GM20000 (cell line): Measurements from ENCODE around the gene MOSPD3.

Experiments used
- DNase-seq: peaks from one replicate; pipeline ENCODE4 v3.0.0; 2012; ENCODE audit warnings: low spot score
- TF ChIP-seq, protein P1 (sequence below): IDR thresholded peaks from 2 replicates; pipeline ENCODE4 v1.5.1; 2012; ENCODE audit warnings: mild to moderate bottlenecking, control low read depth; ENCODE audit errors: extremely low read depth, missing control alignments

The MOSPD3 gene

DNA sequence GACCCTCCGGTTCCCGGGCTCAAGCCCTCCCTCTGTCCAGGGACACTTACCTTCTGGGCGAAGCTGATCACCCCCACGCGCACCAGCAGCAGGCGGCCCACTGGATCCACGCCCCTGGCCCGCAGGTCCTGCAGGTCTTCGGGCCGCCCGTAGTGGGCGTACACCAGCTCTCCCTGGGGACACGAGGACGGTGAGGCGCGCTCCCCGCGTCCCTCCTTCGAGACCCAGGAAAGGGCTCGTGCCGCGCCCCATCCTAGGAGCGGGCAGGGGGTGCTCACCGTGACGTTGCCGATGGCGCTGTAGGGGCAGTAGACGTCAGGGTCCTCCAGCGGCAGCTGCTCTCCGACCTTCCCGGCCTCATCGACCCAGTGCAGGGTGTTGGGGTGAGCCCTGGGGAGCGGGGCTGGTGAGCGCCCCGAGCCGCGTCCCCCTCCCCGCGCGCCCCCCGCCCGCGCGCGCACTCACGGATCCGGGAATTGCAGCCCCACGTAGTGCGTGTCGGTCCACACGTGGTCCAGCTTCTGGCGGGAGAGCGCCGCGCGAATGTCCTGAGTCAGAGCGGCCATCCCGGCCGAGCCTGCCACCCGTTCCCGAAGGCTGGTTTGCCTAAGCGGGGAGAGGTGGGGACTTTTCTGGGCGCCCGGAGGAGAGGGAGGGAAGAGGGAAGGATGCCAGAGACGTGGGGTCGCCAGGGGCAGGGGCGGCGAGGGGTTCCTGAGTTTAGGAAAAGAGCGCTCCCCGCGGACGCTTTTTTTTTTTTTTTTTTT, 20.8 kb downstream of the MOSPD3 start:
- TF ChIP-seq, protein P1, sequence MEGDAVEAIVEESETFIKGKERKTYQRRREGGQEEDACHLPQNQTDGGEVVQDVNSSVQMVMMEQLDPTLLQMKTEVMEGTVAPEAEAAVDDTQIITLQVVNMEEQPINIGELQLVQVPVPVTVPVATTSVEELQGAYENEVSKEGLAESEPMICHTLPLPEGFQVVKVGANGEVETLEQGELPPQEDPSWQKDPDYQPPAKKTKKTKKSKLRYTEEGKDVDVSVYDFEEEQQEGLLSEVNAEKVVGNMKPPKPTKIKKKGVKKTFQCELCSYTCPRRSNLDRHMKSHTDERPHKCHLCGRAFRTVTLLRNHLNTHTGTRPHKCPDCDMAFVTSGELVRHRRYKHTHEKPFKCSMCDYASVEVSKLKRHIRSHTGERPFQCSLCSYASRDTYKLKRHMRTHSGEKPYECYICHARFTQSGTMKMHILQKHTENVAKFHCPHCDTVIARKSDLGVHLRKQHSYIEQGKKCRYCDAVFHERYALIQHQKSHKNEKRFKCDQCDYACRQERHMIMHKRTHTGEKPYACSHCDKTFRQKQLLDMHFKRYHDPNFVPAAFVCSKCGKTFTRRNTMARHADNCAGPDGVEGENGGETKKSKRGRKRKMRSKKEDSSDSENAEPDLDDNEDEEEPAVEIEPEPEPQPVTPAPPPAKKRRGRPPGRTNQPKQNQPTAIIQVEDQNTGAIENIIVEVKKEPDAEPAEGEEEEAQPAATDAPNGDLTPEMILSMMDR = peak; percentile 54

DNA sequence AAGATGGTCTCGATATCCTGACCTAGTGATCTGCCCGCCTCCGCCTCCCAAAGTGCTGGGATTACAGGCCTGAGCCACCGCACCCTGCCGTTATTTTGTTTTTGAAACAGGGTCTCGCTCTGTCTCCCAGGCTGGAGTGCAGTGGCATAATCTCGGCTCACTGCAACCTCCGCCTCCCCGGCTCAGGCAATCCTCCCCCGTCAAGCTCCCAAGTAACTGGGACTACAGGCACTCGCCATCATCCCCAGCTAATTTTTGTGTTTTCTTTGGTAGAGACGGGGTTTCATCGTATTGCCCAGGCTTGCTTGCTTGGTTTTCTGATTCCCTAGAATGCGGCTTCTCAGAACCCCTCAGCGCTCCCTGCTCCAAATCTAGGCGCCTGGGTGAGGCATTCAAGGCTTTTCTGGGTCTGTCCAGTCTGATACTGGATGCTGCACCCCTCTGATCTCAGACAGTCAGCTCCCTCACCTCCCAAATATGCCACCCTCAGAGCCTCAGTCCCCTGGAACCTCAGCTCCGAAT, 27.7 kb downstream of the MOSPD3 start:
- no peak for DNase-seq
- TF ChIP-seq, protein P1 = no peak

More for the DNA sequence above, 20.8 kb downstream of the MOSPD3 start:
- DNase-seq = peak; percentile 88

DNA sequence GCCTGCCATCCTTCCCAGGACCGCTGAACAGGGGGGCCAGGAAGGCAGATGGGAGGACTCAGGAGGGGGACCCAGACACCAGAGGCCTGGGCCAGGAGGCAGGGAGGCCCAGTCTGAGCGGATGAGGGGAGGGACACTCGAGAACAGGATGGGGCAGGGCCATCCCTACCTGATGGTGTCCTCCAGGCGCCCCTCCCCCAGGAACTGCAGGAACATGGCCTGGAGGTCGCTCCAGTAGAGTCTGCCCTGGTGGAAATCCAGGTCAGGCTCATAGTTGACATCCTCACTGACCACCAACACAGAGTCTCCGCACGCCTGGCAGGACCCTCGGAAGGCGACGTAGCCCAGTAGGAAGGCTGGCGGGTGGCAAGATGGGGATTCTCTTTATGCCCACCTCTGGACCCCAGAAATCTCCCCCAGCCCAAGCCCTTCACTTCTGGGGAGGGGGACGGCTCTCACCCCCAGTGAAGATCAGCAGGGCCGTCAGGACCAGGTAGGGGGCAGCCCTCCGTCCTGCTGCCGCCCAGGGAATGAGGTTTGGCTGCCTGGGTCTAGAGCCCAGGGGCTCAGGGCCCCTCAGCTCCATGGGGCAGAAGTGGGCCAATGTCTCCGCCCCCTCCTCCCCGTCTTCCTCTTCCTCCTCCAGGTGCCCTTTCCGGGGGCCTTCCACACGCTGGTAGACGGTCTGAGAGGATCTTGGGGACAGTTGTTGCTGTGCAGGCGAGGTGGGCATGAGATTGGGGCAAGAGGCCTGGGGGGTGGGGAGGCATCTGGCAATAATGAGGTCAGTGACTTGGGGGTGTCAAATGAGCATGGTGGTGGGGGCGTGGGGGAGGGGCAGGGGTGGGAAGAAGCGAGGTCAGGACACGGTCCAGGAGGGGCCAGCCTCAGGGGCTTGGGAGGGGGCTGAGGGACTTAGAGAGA, 28.4 kb downstream of the MOSPD3 start:
- DNase-seq = no peak
- TF ChIP-seq, protein P1 = no peak

DNA sequence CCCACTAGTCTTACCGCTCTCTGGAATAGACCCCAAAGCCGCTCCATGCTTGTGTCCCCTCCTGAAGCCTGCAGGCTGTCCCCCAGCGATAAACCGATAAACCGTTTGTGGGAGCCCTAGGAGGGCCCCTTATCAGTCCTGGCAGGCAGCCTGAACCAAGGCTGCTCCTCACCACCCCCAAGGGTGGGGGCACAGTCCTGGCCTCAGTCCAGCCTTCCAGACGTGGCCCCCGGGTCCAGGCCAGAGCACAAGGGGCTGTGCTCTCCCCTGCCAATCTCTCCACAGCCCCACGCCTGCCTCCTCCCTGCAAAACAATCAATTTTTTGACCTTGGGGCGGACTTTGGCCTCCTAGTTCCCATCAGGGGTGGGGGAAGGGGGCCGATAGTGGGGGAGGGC, 29.1 kb downstream of the MOSPD3 start, which contains the start of gene TFR2:
TSS of gene TFR2 (minus strand) at position 90 of the 397 bp plus-strand sequence. CDS start at position 47, 43 bp downstream.
- no peak for DNase-seq
- TF ChIP-seq, protein P1 = no peak

DNA sequence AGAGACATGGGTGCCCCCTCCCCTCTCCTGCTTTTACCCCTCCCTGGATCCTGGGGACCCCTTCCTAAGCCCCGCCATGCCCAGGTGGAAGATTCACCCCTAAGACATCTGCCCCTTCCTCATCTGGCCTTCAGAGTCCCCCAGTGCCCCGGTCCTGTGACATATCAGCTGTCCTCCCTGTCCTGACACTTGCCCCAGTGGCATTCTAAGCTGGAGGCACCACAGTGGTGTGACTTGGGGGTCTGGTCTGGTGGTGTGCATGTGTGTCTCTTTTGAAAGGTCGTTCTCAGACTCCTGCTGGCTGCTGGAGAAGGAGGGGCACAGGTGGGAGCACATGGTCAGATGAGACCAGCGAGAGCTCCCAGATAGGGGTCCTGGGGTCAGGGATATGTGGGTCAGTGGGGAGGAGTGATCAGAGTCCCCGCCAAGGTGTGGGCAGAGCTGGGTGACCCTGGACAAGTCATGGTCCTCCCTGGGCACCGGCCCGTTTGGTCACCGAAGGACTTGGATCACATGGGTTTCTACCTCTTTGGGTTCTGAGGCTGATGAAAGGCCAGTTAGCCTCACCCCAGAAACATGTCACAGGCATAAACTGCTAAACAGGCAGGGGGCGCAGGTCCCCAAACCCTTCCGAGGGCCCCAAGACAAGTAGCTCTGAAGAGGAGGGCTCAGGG, 29.7 kb downstream of the MOSPD3 start:
- TF ChIP-seq, protein P1 = no peak
- DNase-seq = no peak

DNA sequence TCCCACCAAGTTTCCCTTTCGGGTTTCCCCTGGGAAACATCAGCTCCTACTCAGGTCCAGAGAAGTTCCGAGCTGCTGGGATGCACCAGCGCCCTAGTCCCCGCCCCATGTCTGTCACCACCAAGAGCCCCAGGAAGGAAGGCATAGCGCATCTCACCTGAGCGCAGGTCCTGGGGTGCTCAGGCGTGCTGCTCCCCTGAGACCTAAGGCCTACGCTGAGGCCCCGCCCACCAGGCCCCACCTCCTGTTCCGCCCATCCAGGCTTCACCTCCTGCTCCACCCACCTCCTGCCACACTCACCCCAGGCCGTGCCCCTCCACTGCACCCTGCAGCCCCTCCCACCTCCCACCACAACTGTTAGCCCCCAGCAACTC, 30.2 kb downstream of the MOSPD3 start:
- peak; percentile 82 for DNase-seq
- TF ChIP-seq, protein P1 = no peak
